Mesothelial cell of epicardium (in vitro differentiated cells): ENCODE data around the gene GPC6. TPM values are rescaled to one million over a fixed set of nuclear protein-coding genes. Genes with fewer than 3 reads are reported as not detected.
A peak's percentile ranks its signal among the peaks of the same experiment; 100 is the strongest.

ENCODE experiments used
- DNase-seq, 2 experiments: peaks; one replicate each; pipeline ENCODE4 v3.0.0; 2021; ENCODE audit warnings: low spot score in 2 of 2; ENCODE audit not compliant: unreplicated experiment in 2 of 2
- H3K27ac Mint-ChIP-seq: 2 replicates; pipeline ENCODE4 v1.8.0; 2021; ENCODE audit warnings: mixed read lengths
- H3K27me3 Mint-ChIP-seq: 2 replicates; pipeline ENCODE4 v1.8.0; 2021; ENCODE audit warnings: low read depth, mixed read lengths
- H3K36me3 Mint-ChIP-seq: 2 replicates; pipeline ENCODE4 v1.8.0; 2021; ENCODE audit warnings: mixed read lengths
- H3K4me1 Mint-ChIP-seq: 2 replicates; pipeline ENCODE4 v1.8.0; 2021; ENCODE audit warnings: mixed read lengths
- H3K4me3 Mint-ChIP-seq: 2 replicates; pipeline ENCODE4 v1.8.0; 2021; ENCODE audit warnings: mild to moderate bottlenecking, moderate library complexity, mixed read lengths
- H3K9me3 Mint-ChIP-seq: 2 replicates; pipeline ENCODE4 v1.8.0; 2021; ENCODE audit warnings: mixed read lengths
- CTCF ChIP-seq: fragments of 200-600 bp; sonication (generic); IDR thresholded peaks from one replicate; pipeline ENCODE4 v1.5.0; 2021; ENCODE audit warnings: antibody characterized with exemption; ENCODE audit not compliant: unreplicated experiment
- total RNA-seq: library from RNA; stranded (reverse); gene quantifications from 3 replicates; pipeline ENCODE4 v1.2.1, GENCODE V29; 2021

Gene GPC6
- total RNA-seq, 1 donor from 2014 or later: 112 TPM

GRCh38 chr13:93915269-93915809 is 688.7 kb downstream of the GPC6 start:
- H3K27ac Mint-ChIP-seq: peak overlapping the region; percentile 14

GRCh38 chr13:93922063-93922855 is 695.7 kb downstream of the GPC6 start:
- no peak for TF ChIP-seq CTCF
- Mint-ChIP-seq H3K36me3 (peaks cover 20% of the 10 kb centered on the region), H3K4me3 (no peak overlapping the region), H3K27me3 (no peaks in the 10 kb centered on the region), H3K4me1 (peaks cover 18% of the 10 kb centered on the region), H3K9me3 (peaks cover 16% of the 10 kb centered on the region), H3K27ac (no peak overlapping the region)
- DNase-seq: no peak

More at GRCh38 chr13:93915269-93915809, 688.7 kb downstream of the GPC6 start:
- H3K4me3 Mint-ChIP-seq: no peak overlapping the region
- peaks cover 17% of the 10 kb centered on the region for H3K36me3 Mint-ChIP-seq
- H3K9me3 Mint-ChIP-seq: peaks cover 3% of the 10 kb centered on the region
- no peak for DNase-seq
- H3K27me3 Mint-ChIP-seq: no peaks in the 10 kb centered on the region
- no peak for TF ChIP-seq CTCF
- H3K4me1 Mint-ChIP-seq: peaks cover 10% of the 10 kb centered on the region

DNA sequence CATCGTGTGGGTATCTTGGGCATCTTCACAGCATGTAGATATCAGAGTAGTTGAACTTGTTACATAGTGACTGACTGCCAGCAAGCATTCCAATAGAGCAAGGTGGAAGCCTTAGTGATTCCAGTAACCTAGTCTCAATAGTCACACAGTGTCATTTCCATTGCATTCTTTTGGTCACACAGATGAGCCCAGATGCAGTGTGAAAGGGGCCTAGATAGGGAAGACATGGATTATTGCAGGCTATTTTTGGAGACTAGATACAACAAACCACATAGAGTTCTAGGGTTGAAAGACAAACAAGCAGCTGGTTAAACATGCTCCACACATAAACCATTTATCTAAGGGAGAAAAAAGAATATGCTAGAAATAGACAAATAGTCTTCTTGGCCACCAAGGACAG is 699.4 kb downstream of the GPC6 start:
- Mint-ChIP-seq H3K36me3 (peaks cover 10% of the 10 kb centered on the region), H3K4me1 (peaks cover 16% of the 10 kb centered on the region), H3K27me3 (no peaks in the 10 kb centered on the region), H3K4me3 (no peak overlapping the region), H3K9me3 (peaks cover 14% of the 10 kb centered on the region), H3K27ac (no peak overlapping the region)
- no peak for DNase-seq
- TF ChIP-seq CTCF: no peak

- peaks cover 16% of the 10 kb centered on the region for H3K4me1 Mint-ChIP-seq
Measured at GRCh38 chr13:93926425-93926824, 699.8 kb downstream of the GPC6 start.

DNA sequence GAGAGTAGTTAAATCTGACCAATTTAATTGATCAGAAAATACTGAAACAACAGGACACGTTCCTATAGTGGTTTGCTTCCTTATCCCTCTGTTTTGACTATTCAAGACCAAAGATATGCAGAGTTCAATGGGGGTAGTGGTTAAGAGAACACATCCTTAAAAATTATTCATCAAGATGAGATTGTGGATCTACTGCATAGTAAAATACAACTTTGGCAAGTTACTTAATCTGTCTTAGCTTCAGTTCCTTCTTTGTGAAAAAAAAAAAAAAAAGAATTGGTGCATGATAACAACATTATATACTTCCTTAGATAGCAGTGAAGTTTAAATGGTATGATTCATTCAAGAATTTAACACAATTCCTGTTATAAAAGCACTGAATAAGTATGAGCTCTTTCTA is 700.8 kb downstream of the GPC6 start:
- Mint-ChIP-seq H3K27ac (no peak overlapping the region), H3K27me3 (no peaks in the 10 kb centered on the region), H3K4me1 (peaks cover 16% of the 10 kb centered on the region), H3K9me3 (peaks cover 8% of the 10 kb centered on the region), H3K36me3 (peaks cover 6% of the 10 kb centered on the region), H3K4me3 (no peak overlapping the region)
- DNase-seq: no peak
- TF ChIP-seq CTCF: no peak

More at GRCh38 chr13:93926425-93926824, 699.8 kb downstream of the GPC6 start:
- H3K27ac Mint-ChIP-seq: no peak overlapping the region
- H3K27me3 Mint-ChIP-seq: no peaks in the 10 kb centered on the region
- DNase-seq: no peak
- H3K4me3 Mint-ChIP-seq: no peak overlapping the region
- no peak for TF ChIP-seq CTCF
- H3K36me3 Mint-ChIP-seq: peaks cover 9% of the 10 kb centered on the region
- H3K9me3 Mint-ChIP-seq: peaks cover 13% of the 10 kb centered on the region
